ENCODE measurements around the gene NAPA.
A peak's percentile ranks its signal among the peaks of the same experiment; 100 is the strongest.

The NAPA gene

DNA sequence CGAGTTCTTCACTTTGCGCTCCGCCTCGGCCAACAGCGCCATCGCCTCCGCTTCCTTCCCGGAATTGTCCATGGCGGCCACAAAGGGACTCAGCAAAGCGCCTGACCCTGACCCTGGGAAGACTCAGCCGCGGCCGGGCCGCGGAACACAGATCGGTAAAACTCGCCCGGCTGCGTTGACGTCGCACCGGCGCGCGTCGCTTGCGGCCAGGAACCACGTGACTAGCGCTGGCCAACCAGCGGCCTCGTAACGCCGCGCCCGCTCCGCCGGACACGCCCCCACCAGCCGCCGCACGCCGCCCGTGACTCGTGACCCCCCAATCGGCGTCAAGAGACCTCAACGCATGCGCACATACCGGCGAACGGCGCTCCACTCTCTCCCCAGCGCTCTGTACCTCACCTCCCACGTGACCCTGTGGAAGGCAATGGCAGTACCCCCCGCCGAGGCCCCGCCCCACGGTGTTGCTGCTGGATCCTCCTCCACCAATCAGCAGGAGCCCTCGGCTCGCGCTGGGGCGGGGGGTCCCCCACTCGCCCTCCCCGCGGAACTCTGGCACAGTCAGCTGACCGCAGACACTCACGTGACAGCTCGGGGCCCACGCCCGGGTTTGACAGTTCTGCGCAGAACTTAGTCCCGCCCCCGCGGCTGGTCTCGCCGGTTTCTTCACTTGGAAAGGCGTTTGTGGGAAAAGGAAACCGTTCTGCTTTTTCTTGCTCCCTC is at the start of gene NAPA:
Gene NAPA, minus strand, starts transcription at position 195 of the 720 bp plus-strand sequence. Its CDS starts 123 bp downstream, at position 72.
- Mint-ChIP-seq H3K36me3 (peaks cover 2% of the 10 kb centered on the region), H3K27ac (peak within 1 kb of the TSS; percentile 99), H3K9me3 (no peaks in the 10 kb centered on the region), H3K4me1 (peaks cover 84% of the 10 kb centered on the region), H3K4me3 (peak within 1 kb of the TSS; percentile 98), H3K27me3 (no peaks in the 10 kb centered on the region)

DNA sequence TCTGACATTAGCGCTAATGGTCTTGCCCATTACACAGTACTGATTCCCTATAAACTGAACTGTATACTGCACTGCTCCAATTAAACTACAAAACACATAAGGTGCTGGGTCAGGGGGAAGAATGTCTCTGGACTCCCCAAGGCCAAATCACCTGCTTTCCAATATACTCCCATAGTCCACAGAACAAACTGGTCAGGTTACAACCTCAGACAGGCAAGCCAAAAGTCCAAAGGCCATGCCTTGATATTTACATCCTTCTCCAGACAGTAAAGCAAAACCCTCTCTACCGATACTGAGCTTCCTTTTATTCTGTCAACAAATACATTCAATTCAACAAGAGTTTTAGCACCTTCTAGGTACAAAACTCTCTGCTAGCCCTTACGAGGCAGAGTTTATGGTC is 49.2 kb upstream of the NAPA start:
- Mint-ChIP-seq H3K27me3 (no peaks in the 10 kb centered on the region), H3K4me1 (no peaks in the 10 kb centered on the region), H3K36me3 (no peaks in the 10 kb centered on the region), H3K9me3 (no peaks in the 10 kb centered on the region), H3K4me3 (no peak overlapping the region), H3K27ac (no peak overlapping the region)

DNA sequence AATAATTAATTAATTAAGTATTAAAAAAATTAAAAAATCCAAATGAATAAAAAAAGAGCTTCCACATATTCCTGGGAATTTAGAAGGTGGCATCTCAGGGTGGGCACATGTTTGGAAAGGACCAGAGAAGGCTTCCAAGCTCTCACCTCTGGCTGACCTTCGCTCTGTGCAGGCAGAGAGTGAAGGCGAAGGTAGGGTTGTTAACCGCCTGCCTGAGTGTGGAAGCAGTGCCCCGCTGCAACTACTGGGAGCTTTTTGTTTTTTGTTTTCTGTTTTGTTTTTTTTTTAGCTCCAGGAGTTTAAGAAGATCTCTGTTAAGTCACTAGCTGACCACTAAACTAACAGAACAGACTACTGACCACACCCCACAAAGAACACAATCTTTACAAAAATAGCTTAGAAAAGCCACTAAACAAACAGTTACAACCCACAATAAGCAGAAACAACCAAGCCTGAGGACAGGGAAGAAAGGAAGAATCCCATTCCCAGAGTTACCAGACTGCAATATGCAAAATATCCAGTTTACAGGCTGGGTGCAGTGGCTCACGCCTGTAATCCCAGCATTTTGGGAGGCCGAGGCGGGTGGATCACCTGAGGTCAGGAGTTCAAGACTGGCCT is 46.7 kb upstream of the NAPA start:
- Mint-ChIP-seq H3K4me1 (no peaks in the 10 kb centered on the region), H3K27me3 (no peaks in the 10 kb centered on the region), H3K9me3 (no peaks in the 10 kb centered on the region), H3K36me3 (no peaks in the 10 kb centered on the region), H3K27ac (no peak overlapping the region), H3K4me3 (no peak overlapping the region)

DNA sequence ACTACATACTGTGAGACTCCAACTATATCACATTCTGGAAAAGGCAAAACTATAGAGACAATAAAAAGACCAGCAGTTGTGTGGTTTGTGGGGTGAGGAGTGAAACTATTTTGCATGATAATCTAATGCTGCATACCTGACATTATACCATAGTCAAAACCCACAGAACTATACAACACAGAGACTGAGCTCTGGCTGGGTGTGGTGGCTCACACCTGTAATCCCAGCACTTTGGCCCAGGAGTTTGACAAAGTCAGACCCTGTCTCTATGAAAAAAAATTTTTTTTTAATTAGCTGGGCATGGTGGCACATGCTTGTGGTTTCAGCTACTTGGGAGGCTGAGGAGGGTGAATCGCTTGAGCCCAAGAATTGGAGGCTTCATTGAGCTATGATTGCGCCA is 46.1 kb upstream of the NAPA start:
- no peaks in the 10 kb centered on the region for H3K4me1 Mint-ChIP-seq
- no peak overlapping the region for H3K27ac Mint-ChIP-seq
- no peaks in the 10 kb centered on the region for H3K36me3 Mint-ChIP-seq
- no peaks in the 10 kb centered on the region for H3K27me3 Mint-ChIP-seq
- no peaks in the 10 kb centered on the region for H3K9me3 Mint-ChIP-seq
- no peak overlapping the region for H3K4me3 Mint-ChIP-seq

DNA sequence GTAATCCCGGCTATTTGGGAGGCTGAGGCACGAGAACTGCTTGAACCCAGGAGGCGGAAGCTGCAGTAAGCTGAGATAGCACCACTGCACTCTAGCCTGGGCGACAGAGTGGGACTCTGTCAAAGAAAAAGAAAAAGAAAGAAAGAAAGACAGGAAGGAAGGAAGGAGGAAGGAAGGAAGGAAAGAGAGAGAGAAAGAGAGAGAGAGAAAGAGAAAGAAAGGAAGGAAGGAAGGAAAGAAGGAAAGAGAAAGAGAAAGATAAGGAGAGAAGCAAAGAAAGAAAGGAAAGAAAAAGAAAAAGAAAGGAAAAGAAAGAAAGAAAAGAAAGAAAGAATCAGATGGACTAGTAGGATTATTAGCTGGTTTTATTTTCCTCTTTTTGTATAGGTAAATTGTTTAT is 35.3 kb upstream of the NAPA start:
- no peaks in the 10 kb centered on the region for H3K9me3 Mint-ChIP-seq
- H3K4me1 Mint-ChIP-seq: no peaks in the 10 kb centered on the region
- H3K4me3 Mint-ChIP-seq: no peak overlapping the region
- H3K27ac Mint-ChIP-seq: no peak overlapping the region
- H3K36me3 Mint-ChIP-seq: no peaks in the 10 kb centered on the region
- H3K27me3 Mint-ChIP-seq: no peaks in the 10 kb centered on the region

DNA sequence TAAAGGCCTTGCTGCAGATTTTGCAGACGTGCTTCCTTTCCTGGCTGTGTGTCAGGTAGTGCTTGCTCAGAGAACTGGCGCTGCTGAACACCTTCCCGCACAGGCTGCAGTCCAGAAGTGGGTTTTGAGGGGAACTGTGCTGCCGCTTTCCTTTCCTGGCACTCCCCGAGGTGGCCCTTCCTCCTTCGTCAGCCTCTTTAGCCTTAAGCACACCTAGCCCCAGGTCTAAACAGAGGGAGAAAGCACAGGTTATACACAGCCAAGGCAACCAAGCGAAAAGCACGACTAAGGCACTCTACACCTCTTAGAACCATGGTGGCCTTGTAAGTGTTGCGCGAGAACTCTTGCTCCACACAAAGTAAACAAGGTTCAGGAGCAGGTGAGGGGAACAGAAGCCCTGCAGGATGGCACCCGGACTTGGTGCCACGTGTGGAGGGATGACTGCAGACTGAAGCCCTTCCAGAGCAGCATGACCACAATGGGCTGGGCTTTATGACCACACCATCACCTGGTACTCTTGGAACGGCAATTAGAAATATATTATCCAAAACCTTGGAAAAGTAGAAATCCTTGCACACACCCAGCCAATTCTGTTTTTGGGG is 34.5 kb upstream of the NAPA start:
- Mint-ChIP-seq H3K36me3 (no peaks in the 10 kb centered on the region), H3K9me3 (no peaks in the 10 kb centered on the region), H3K27ac (no peak overlapping the region), H3K27me3 (no peaks in the 10 kb centered on the region), H3K4me3 (no peak overlapping the region), H3K4me1 (no peaks in the 10 kb centered on the region)

DNA sequence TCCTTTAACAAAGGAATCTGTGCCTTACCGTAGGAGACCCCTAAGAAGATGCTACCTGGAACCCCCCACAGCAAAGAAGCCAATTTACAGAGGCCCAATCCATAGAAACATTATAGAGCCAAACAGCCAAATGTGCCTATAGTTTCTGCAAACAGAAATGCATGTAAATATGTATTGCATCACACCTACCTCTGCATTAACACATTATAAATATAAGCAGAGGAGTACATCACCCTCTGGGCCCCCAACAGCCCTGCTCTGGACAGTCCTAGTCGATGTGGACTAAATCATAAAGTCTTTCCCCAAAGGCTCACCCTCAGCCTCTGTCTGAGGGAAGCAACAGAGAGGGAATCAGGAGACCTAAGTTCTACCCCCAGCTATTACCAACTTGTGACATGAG is 32.3 kb upstream of the NAPA start:
- Mint-ChIP-seq H3K36me3 (no peaks in the 10 kb centered on the region), H3K27me3 (peaks cover 2% of the 10 kb centered on the region), H3K4me1 (no peaks in the 10 kb centered on the region), H3K27ac (no peak overlapping the region), H3K4me3 (no peak overlapping the region), H3K9me3 (no peaks in the 10 kb centered on the region)

DNA sequence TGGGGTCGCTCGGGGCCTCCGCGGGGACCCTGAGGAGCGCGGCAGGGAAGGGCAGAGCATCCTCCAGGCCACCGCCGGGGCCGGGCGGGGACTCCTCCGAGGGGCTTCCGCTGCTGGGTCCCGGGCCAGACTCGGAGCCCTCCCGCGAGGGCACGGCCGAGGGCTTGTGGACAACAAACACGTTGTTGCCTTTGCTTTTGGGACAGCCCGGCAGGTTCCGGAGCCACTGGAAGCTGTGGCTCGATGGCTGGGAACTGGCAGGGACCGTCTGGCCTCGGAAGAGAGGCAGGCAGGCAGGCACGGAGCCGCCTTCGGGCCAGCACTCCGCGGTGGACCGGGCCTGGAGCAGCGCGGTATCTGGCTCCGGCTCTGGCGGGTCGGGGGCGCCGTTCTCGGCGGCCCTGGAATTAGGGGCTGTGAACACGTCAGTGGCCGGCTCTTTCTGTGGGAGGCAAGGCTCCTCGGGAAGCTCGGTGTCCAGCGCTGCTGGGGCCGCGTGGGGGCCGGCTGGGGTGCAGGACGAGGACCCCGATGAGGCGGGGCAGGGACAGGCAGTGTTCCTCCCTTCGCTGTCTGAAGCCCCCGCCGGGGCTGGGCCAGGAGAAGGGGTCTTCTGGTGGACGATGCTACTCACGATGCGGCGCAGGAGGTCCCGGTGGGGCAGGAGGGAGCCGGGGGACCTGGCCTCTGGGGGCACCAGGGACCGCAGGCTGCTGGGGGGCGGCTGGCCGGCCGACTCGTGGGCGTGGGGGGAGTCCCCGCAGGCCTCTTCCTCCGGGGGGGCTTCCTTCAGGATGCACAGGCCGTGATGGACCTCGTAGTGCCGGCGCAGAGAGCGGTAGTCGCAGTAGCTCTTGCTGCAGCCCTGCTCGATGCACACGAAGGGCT is 30.4 kb upstream of the NAPA start:
- Mint-ChIP-seq H3K4me3 (no peak overlapping the region), H3K27ac (no peak overlapping the region), H3K9me3 (no peaks in the 10 kb centered on the region), H3K27me3 (peaks cover 2% of the 10 kb centered on the region), H3K36me3 (no peaks in the 10 kb centered on the region), H3K4me1 (peaks cover 9% of the 10 kb centered on the region)

DNA sequence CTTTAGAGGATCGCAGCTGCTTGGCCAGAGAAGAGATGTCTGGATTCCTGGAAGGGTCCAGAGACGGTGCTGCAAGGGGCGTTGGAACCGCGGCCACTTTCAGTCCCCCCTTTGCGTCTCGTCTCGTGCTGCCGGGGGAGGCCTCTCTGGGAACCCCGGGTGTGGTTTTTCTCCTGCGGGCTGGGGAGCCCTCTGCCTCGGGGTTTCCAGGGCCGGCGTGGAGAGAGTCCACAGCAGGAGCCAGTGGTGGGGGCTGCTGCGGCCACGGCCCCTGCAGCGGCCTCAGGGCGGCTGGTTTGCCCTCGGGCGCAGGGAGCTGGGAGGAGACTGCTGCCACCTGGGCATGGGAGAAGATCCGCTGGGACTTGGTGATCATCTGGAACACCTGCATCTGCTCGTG is 29.6 kb upstream of the NAPA start:
- Mint-ChIP-seq H3K27me3 (peaks cover 2% of the 10 kb centered on the region), H3K27ac (no peak overlapping the region), H3K4me1 (peaks cover 9% of the 10 kb centered on the region), H3K4me3 (no peak overlapping the region), H3K36me3 (no peaks in the 10 kb centered on the region), H3K9me3 (no peaks in the 10 kb centered on the region)

DNA sequence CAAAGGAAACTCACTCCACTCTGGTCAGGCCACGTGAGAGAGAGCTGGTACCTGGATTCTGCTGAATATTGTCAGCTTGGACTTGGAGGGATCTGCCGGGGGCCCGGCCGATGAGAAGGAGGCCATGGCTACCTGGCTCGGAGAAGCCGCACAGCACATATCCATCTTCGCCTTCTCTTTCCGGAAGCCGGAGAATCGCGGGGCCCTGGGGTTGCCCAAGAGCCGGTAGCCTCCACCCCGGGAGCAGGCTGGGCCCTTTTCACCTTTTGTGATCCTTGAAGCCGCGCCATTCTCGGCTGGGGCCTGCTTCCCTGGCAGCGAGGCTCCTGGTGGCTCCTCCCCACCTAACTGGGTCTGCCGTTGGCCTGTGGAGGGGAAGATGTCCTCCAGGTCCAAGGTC is 29.2 kb upstream of the NAPA start:
- peaks cover 2% of the 10 kb centered on the region for H3K27me3 Mint-ChIP-seq
- peaks cover 9% of the 10 kb centered on the region for H3K4me1 Mint-ChIP-seq
- no peak overlapping the region for H3K4me3 Mint-ChIP-seq
- no peaks in the 10 kb centered on the region for H3K9me3 Mint-ChIP-seq
- no peaks in the 10 kb centered on the region for H3K36me3 Mint-ChIP-seq
- H3K27ac Mint-ChIP-seq: no peak overlapping the region

DNA sequence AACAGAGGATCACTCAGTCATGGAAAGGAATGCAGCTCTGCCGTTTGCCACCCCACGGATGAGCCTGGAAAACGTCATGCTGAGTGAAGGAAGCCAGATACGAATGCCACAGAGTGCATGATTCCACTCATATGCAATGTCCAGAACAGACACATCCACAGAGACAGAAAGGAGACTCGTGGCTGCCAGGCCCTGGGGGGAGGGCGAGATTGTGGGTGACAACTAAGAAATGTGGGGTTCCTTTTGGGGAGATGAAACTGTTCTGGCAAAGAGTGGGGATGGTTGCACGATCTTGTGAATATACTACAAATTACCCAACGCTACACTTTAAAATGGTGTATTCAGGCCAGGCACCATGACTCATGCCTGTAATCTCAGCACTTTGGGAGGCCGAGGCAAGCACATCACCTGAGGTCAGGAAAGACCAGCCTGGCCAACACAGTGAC is 27.2 kb upstream of the NAPA start:
- Mint-ChIP-seq H3K27me3 (peaks cover 2% of the 10 kb centered on the region), H3K9me3 (no peaks in the 10 kb centered on the region), H3K27ac (peak overlapping the region; percentile 24), H3K4me1 (peaks cover 9% of the 10 kb centered on the region), H3K36me3 (no peaks in the 10 kb centered on the region), H3K4me3 (no peak overlapping the region)

DNA sequence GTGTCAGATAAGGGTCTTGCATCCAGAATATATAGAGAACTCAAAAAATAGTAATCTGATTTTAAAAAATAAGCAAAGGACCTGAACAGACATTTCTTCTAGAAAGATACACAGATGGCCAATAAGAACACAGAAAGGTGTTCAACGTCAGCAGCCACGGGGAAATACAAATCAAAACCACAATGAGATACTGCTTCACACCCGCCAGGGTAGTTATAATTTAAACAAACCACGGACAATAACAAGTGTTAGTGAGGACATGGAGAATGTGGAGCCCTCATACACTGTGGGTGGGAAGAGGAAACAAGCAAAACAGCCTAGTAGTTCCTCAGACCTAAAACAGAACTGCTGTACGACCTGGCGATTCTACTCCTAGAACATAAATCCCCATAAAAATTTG is 26.7 kb upstream of the NAPA start:
- H3K4me3 Mint-ChIP-seq: no peak overlapping the region

DNA sequence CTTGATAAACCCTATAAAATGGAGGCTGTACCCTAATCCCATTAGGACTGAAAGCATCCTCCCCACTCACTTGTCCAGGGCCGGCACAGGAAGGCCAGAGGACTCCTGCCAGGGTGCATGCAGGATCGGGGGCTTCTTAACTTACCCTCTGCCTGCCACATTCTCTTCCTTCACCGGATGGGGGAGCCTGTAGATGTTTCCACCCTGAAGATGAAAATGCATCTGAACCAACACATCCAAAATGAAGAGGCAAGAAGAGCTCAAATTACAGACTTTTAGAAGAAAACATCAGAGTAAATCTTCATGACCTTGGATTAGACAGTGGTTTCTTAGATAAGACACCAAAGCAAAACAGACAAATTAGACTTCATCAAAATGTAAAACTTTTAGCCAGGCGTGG is 25.9 kb upstream of the NAPA start:
- H3K4me3 Mint-ChIP-seq: no peak overlapping the region
- H3K9me3 Mint-ChIP-seq: no peaks in the 10 kb centered on the region
- H3K4me1 Mint-ChIP-seq: peaks cover 9% of the 10 kb centered on the region
- H3K36me3 Mint-ChIP-seq: no peaks in the 10 kb centered on the region
- no peak overlapping the region for H3K27ac Mint-ChIP-seq
- peaks cover 2% of the 10 kb centered on the region for H3K27me3 Mint-ChIP-seq

More for the DNA sequence above, 26.7 kb upstream of the NAPA start:
- peaks cover 9% of the 10 kb centered on the region for H3K4me1 Mint-ChIP-seq
- H3K36me3 Mint-ChIP-seq: no peaks in the 10 kb centered on the region
- no peak overlapping the region for H3K27ac Mint-ChIP-seq
- H3K9me3 Mint-ChIP-seq: no peaks in the 10 kb centered on the region
- peaks cover 2% of the 10 kb centered on the region for H3K27me3 Mint-ChIP-seq

DNA sequence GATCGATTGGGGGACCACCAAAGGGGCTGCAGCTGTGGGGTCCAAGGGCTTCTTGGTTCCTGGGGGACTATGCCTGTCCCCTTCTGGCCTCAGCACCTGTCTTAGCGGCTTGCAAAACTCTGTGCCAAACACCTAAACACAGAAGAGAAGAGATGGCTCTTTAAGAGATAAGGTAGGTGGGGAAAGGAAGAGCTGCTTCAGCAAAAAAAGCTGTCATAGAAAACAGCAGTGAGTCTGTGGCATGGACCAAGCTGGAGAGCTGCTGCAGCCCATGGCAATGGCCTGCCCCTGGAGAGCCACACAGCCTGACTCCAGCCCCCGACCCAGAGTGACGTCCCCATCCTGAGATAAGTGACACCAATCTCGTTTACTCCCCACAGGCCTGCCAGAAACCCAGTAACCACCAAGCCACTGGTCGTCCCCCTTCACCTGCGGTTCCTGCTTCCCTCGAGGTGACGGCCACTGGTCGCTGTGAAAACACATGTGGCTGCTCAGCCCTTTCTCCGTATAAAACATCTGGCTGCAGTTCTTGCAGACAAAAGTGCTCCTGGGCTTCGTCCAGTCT is 25.0 kb upstream of the NAPA start:
- Mint-ChIP-seq H3K27ac (no peak overlapping the region), H3K4me3 (no peak overlapping the region), H3K27me3 (peaks cover 2% of the 10 kb centered on the region), H3K36me3 (no peaks in the 10 kb centered on the region), H3K4me1 (peaks cover 9% of the 10 kb centered on the region), H3K9me3 (no peaks in the 10 kb centered on the region)

DNA sequence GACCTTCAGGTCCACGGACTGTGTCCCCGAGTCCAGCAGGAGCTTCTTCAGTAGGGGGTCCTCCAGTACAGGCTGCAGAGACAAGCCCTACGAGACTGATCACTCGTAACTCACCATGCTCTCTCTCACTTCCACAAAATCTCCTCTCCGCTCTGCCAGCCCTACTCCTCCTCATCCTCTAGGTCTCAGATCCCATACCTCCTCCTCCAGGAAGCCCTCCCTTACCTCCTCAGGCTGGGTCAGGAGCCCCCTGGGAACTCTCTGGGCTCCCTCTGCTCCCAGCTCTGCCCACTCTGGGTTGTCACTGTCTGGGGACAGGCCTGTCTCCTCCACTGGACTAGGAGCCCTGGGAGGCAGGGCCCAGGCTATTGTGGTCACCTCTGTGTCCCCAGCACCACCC is 23.9 kb upstream of the NAPA start:
- Mint-ChIP-seq H3K27me3 (peaks cover under 1% of the 10 kb centered on the region), H3K4me3 (no peak overlapping the region), H3K27ac (peak overlapping the region; percentile 77), H3K9me3 (no peaks in the 10 kb centered on the region), H3K36me3 (no peaks in the 10 kb centered on the region), H3K4me1 (peaks cover 9% of the 10 kb centered on the region)

Measured in activated naive CD4-positive, alpha-beta T cell treated with anti-CD3 and anti-CD28 coated beads, Interleukin-2, amount 50 U/mL, for 24 hours (primary cell).